Muscle of back (tissue), 11 donors: ENCODE results near the gene TIAM2. TPM values are rescaled to one million over a fixed set of nuclear protein-coding genes. Genes with fewer than 3 reads are reported as not detected.
A peak's percentile ranks its signal among the peaks of the same experiment; 100 is the strongest.
"Not testable (repeated sequence)": the region's sequence is repeated elsewhere in the genome, so short reads cannot be mapped to it uniquely, and the experiment has no call there.

Source experiments
- DNase-seq, 3 donors: peaks; one replicate each; pipeline versions ENCODE4 v3.0.0 to v3.0.0-alpha.2; 2013
- polyA plus RNA-seq, 10 donors: library from polyadenylated mRNA; unstranded; fragments of 120-200 nt; gene quantifications; one replicate each; pipeline ENCODE4 v1.2.1, GENCODE V29; 2013; ENCODE audit not compliant: insufficient read length in 10 of 10

The TIAM2 gene
- polyA plus RNA-seq, 10 donors = 12.7 to 18.9 (median 15.4) TPM

GRCh38 chr6:155093430-155093829 lies 98.3 kb downstream of the TIAM2 start:
- DNase-seq = no peak

GRCh38 chr6:155100087-155100486 lies 105.0 kb downstream of the TIAM2 start:
- peak; percentile 57 to 65 (median 62) for DNase-seq

- no peak for DNase-seq
These were observed 105.5 kb downstream of the TIAM2 start for GRCh38 chr6:155100591-155100990.

- peak in 2 of 3 donors; percentile 53 to 78 for DNase-seq
These were observed 108.0 kb downstream of the TIAM2 start for GRCh38 chr6:155103083-155103645.

GRCh38 chr6:155103816-155104366 lies 108.8 kb downstream of the TIAM2 start:
- DNase-seq = no peak

- DNase-seq = peak in 2 of 3 donors; percentile 72 to 82
These were observed 111.5 kb downstream of the TIAM2 start for GRCh38 chr6:155106456-155107115.

- DNase-seq = no peak
These were observed 112.4 kb downstream of the TIAM2 start for GRCh38 chr6:155107432-155108069.

GRCh38 chr6:155108070-155108820 lies 113.1 kb downstream of the TIAM2 start:
- DNase-seq = peak in 1 of 3 donors; percentile 60

- no peak for DNase-seq
These were observed 115.6 kb downstream of the TIAM2 start for GRCh38 chr6:155110721-155111120.

GRCh38 chr6:155112757-155113156 lies 117.6 kb downstream of the TIAM2 start:
- no peak for DNase-seq

- DNase-seq = no peak
These were observed 120.9 kb downstream of the TIAM2 start for GRCh38 chr6:155115893-155116570.

- no peak for DNase-seq
These were observed 121.4 kb downstream of the TIAM2 start for GRCh38 chr6:155116571-155116910.

- DNase-seq = peak in 1 of 3 donors; percentile 84
These were observed 122.1 kb downstream of the TIAM2 start for GRCh38 chr6:155117256-155117655.

- no peak for DNase-seq
These were observed 122.7 kb downstream of the TIAM2 start for GRCh38 chr6:155117785-155118184.

GRCh38 chr6:155119201-155119600 lies 124.1 kb downstream of the TIAM2 start:
- DNase-seq = not testable (repeated sequence)

GRCh38 chr6:155120034-155120433 lies 124.9 kb downstream of the TIAM2 start:
- DNase-seq = peak in 2 of 3 donors; percentile 43 to 69

- no peak for DNase-seq
These were observed 126.2 kb downstream of the TIAM2 start for GRCh38 chr6:155121294-155121693.

- DNase-seq = peak in 1 of 3 donors; percentile 70
These were observed 126.6 kb downstream of the TIAM2 start for GRCh38 chr6:155121699-155122098.

- DNase-seq = no peak
These were observed 127.3 kb downstream of the TIAM2 start for GRCh38 chr6:155122199-155122950.

- DNase-seq = no peak
These were observed 128.4 kb downstream of the TIAM2 start for GRCh38 chr6:155123520-155123919.

GRCh38 chr6:155125906-155126305 lies 130.8 kb downstream of the TIAM2 start:
- peak in 1 of 3 donors; percentile 42 for DNase-seq
